Adrenal gland (tissue), 5 donors: ENCODE measurements around the gene CLSTN3.

Source experiments
- POLR2A ChIP-seq, 2 donors: fragments of 450-650 bp; IDR thresholded peaks; one replicate each; pipeline ENCODE4 v1.6.1; 2017; ENCODE audit warnings: antibody characterized with exemption in 2 of 2, mild to moderate bottlenecking in 2 of 2, moderate library complexity in 1 of 2
- TF ChIP-seq, protein P1 (sequence below), 6 experiments: fragments of 450-650 bp in 4 of 6; fragments of 200-600 bp in 2 of 6; sonication (generic) in 1 of 6; IDR thresholded peaks; 1 replicate in 5 of 6; 2 replicates in 1 of 6; pipeline versions ENCODE4 v1.5.1 to v1.8.0; 2016 to 2021; ENCODE audit warnings: antibody characterized with exemption in 6 of 6, mild to moderate bottlenecking in 2 of 6, moderate library complexity in 1 of 6
- donor health status: DM: no; HTN: no; CAD: no.

DNA sequence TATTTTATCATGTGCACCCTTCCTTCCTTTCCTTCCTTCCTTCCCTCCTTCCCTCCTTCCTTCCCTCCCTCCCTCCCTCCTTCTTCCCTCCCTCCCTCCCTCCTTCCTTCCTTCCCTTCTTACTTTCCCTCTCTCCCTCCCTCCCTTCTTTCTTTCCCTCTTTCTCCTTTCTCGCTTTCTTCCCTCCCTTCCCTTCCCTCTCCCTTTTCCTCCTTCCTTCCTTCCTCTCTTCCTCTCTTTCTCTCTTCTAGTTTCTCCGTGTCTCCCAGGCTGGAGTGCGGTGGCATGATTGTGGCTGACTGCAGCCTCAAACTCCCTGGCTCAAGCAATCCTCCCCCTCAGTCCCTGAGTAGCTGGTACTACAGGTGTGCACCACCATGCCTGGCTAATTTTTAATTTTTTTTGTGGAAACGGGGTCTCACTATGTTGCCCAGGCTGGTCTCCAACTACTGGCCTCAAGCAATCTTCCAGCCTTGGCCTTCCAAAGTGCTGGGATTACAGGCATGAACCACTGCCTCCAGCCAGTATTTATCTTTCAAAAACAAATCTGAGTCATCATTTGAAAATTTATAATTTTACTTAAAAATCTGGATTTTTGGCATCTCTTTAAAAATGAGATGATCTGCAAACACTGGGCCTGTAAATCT is 29.0 kb upstream of the CLSTN3 start:
- TF ChIP-seq, protein P1, sequence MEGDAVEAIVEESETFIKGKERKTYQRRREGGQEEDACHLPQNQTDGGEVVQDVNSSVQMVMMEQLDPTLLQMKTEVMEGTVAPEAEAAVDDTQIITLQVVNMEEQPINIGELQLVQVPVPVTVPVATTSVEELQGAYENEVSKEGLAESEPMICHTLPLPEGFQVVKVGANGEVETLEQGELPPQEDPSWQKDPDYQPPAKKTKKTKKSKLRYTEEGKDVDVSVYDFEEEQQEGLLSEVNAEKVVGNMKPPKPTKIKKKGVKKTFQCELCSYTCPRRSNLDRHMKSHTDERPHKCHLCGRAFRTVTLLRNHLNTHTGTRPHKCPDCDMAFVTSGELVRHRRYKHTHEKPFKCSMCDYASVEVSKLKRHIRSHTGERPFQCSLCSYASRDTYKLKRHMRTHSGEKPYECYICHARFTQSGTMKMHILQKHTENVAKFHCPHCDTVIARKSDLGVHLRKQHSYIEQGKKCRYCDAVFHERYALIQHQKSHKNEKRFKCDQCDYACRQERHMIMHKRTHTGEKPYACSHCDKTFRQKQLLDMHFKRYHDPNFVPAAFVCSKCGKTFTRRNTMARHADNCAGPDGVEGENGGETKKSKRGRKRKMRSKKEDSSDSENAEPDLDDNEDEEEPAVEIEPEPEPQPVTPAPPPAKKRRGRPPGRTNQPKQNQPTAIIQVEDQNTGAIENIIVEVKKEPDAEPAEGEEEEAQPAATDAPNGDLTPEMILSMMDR (IDR thresholded peaks at IDR 0.05) = no peak
- TF ChIP-seq POLR2A (IDR thresholded peaks at IDR 0.05) = no peak
